GM21447 (cell line): ENCODE data around the gene KCNG2.
"Not testable (repeated sequence)": the region's sequence is repeated elsewhere in the genome, so short reads cannot be mapped to it uniquely, and the experiment has no call there.

Experiments used
- ATAC-seq: cut with Tn5 transposase; IDR thresholded peaks from one replicate; pipeline ENCODE4 v1.9.1; 2021; ENCODE audit not compliant: unreplicated experiment

KCNG2 gene

GRCh38 chr18:79851489-79851888 is 53.8 kb downstream of the KCNG2 start:
- ATAC-seq = no peak

GRCh38 chr18:79851950-79852349 is 54.2 kb downstream of the KCNG2 start:
- ATAC-seq = no peak

GRCh38 chr18:79852561-79853302 is 55.0 kb downstream of the KCNG2 start:
- ATAC-seq = no peak

GRCh38 chr18:79853303-79853992 is 55.7 kb downstream of the KCNG2 start:
- no peak for ATAC-seq

GRCh38 chr18:79853993-79854364 is 56.2 kb downstream of the KCNG2 start:
- no peak for ATAC-seq

GRCh38 chr18:79855147-79855933 is 57.6 kb downstream of the KCNG2 start:
- peak; percentile 88 for ATAC-seq

GRCh38 chr18:79856119-79857007 is 58.6 kb downstream of the KCNG2 start:
- peak; percentile 58 for ATAC-seq

- ATAC-seq = no peak
These were observed 59.4 kb downstream of the KCNG2 start for GRCh38 chr18:79857082-79857671.

- ATAC-seq = no peak
These were observed 61.6 kb downstream of the KCNG2 start for GRCh38 chr18:79859314-79859713.

- ATAC-seq = no peak
These were observed 63.9 kb downstream of the KCNG2 start for GRCh38 chr18:79861687-79862086.

GRCh38 chr18:79862562-79862961 is 64.8 kb downstream of the KCNG2 start:
- ATAC-seq = no peak

- ATAC-seq = no peak
These were observed 65.6 kb downstream of the KCNG2 start for GRCh38 chr18:79863161-79864005.

GRCh38 chr18:79864006-79864725 is 66.4 kb downstream of the KCNG2 start:
- ATAC-seq = no peak

- ATAC-seq = not testable (repeated sequence)
These were observed 67.2 kb downstream of the KCNG2 start for GRCh38 chr18:79864955-79865354.

- not testable (repeated sequence) for ATAC-seq
These were observed 68.2 kb downstream of the KCNG2 start for GRCh38 chr18:79865951-79866350.

GRCh38 chr18:79866889-79867574 is 69.3 kb downstream of the KCNG2 start:
- ATAC-seq = no peak

- no peak for ATAC-seq
These were observed 69.9 kb downstream of the KCNG2 start for GRCh38 chr18:79867666-79868065.

- ATAC-seq = no peak
These were observed 70.5 kb downstream of the KCNG2 start for GRCh38 chr18:79868168-79868784.
